ENCODE results near the gene SAP25. TPM values are rescaled to one million over a fixed set of nuclear protein-coding genes. Genes with fewer than 3 reads are reported as not detected.
A peak's percentile ranks its signal among the peaks of the same experiment; 100 is the strongest.
"Not testable (repeated sequence)": the region's sequence is repeated elsewhere in the genome, so short reads cannot be mapped to it uniquely, and the experiment has no call there.

Gene SAP25
- total RNA-seq, 6 experiments from 2014 or later: 0.40 to 0.87 (median 0.55) TPM; not detected in 3

- Mint-ChIP-seq H3K36me3 (ENCODE audit: low read depth) (no peaks in the 10 kb centered on the region), H3K4me1 (ENCODE audit: low read depth) (peaks cover 15% of the 10 kb centered on the region; the same call in 1 of the 2 replicates), H3K4me3 (no peak overlapping the region), H3K27ac (no peak overlapping the region; the same call in 1 of the 2 replicates), H3K27me3 (ENCODE audit: insufficient read depth) (peaks cover 10% of the 10 kb centered on the region), H3K9me3 (no peaks in the 10 kb centered on the region)
- no peak for TF ChIP-seq CTCF (IDR thresholded peaks at IDR 0.05)
- DNase-seq: peak; percentile 24
These were observed 6.5 kb downstream of the SAP25 start for GRCh38 chr7:100567031-100567730.

- no peaks in the 10 kb centered on the region for H3K36me3 Mint-ChIP-seq (ENCODE audit: low read depth)
These were observed 7.6 kb downstream of the SAP25 start for GRCh38 chr7:100566018-100566531.

GRCh38 chr7:100565133-100565571 lies 8.5 kb downstream of the SAP25 start:
- TF ChIP-seq CTCF (IDR thresholded peaks at IDR 0.05): no peak
- Mint-ChIP-seq H3K4me3 (no peak overlapping the region), H3K36me3 (ENCODE audit: low read depth) (no peaks in the 10 kb centered on the region), H3K9me3 (no peaks in the 10 kb centered on the region), H3K27me3 (ENCODE audit: insufficient read depth) (peaks cover 6% of the 10 kb centered on the region), H3K4me1 (ENCODE audit: low read depth) (peaks cover 15% of the 10 kb centered on the region; the same call in 1 of the 2 replicates), H3K27ac (no peak overlapping the region)
- DNase-seq: no peak

More at GRCh38 chr7:100566018-100566531, 7.6 kb downstream of the SAP25 start:
- Mint-ChIP-seq H3K9me3 (no peaks in the 10 kb centered on the region), H3K27me3 (ENCODE audit: insufficient read depth) (peaks cover 6% of the 10 kb centered on the region), H3K27ac (no peak overlapping the region), H3K4me1 (ENCODE audit: low read depth) (peaks cover 15% of the 10 kb centered on the region; the same call in 1 of the 2 replicates), H3K4me3 (no peak overlapping the region)
- no peak for TF ChIP-seq CTCF (IDR thresholded peaks at IDR 0.05)
- DNase-seq: no peak

GRCh38 chr7:100564405-100564804 lies 9.3 kb downstream of the SAP25 start:
- H3K27ac Mint-ChIP-seq; H3K9me3 Mint-ChIP-seq; H3K4me3 Mint-ChIP-seq; H3K27me3 Mint-ChIP-seq (ENCODE audit: insufficient read depth); DNase-seq; H3K36me3 Mint-ChIP-seq (ENCODE audit: low read depth): not testable (repeated sequence)
- peaks cover 15% of the 10 kb centered on the region; the same call in 1 of the 2 replicates for H3K4me1 Mint-ChIP-seq (ENCODE audit: low read depth)

- Mint-ChIP-seq H3K9me3 (no peaks in the 10 kb centered on the region), H3K27ac (no peak overlapping the region), H3K27me3 (ENCODE audit: insufficient read depth) (no peaks in the 10 kb centered on the region; the same call in none of the 2 replicates), H3K36me3 (ENCODE audit: low read depth) (no peaks in the 10 kb centered on the region), H3K4me3 (no peak overlapping the region), H3K4me1 (ENCODE audit: low read depth) (peaks cover 15% of the 10 kb centered on the region; the same call in 1 of the 2 replicates)
- peak; percentile 56 for DNase-seq
- TF ChIP-seq CTCF (IDR thresholded peaks at IDR 0.05): peak; percentile 98
These were observed 9.8 kb downstream of the SAP25 start for GRCh38 chr7:100563809-100564400.

- H3K4me1 Mint-ChIP-seq (ENCODE audit: low read depth): peaks cover 15% of the 10 kb centered on the region; the same call in 1 of the 2 replicates
These were observed 10.6 kb downstream of the SAP25 start for GRCh38 chr7:100563100-100563564.

More at GRCh38 chr7:100563100-100563564, 10.6 kb downstream of the SAP25 start:
- no peaks in the 10 kb centered on the region for H3K9me3 Mint-ChIP-seq
- no peak overlapping the region for H3K27ac Mint-ChIP-seq
- TF ChIP-seq CTCF (IDR thresholded peaks at IDR 0.05): no peak
- H3K27me3 Mint-ChIP-seq (ENCODE audit: insufficient read depth): no peaks in the 10 kb centered on the region; the same call in 1 of the 2 replicates
- H3K36me3 Mint-ChIP-seq (ENCODE audit: low read depth): no peaks in the 10 kb centered on the region
- no peak for DNase-seq
- no peak overlapping the region for H3K4me3 Mint-ChIP-seq
